Upper lobe of left lung (tissue), 6 donors: ENCODE measurements around the gene AXDND1. TPM values are rescaled to one million over a fixed set of nuclear protein-coding genes. Genes with fewer than 3 reads are reported as not detected.

Experiments used
- ATAC-seq, 2 donors: fragments of 200-7000 bp; cut with Tn5 transposase; one replicate each; pipeline ENCODE4 v1.9.1; 2022; ENCODE audit warnings: mild to moderate bottlenecking in 2 of 2, moderate library complexity in 2 of 2; ENCODE audit not compliant: low FRiP score in 2 of 2
- DNase-seq, 2 donors: peaks; one replicate each; pipeline ENCODE4 v3.0.0-alpha.2; 2019 to 2020
- H3K27ac ChIP-seq, 4 donors: fragments of 200-600 bp; sonication (generic); one replicate each; pipeline ENCODE4 v1.5.1; 2016 to 2019
- H3K27me3 ChIP-seq, 4 donors: fragments of 200-600 bp; sonication (generic); one replicate each; pipeline ENCODE4 v1.5.1; 2017 to 2019
- H3K36me3 ChIP-seq, 4 donors: fragments of 200-600 bp; sonication (generic); one replicate each; pipeline ENCODE4 v1.5.1; 2016 to 2019
- H3K4me1 ChIP-seq, 4 donors: fragments of 200-600 bp; sonication (generic); one replicate each; pipeline ENCODE4 v1.5.1; 2018 to 2019
- H3K4me3 ChIP-seq, 4 donors: fragments of 200-600 bp; sonication (generic); one replicate each; pipeline ENCODE4 v1.5.1; 2017 to 2019; ENCODE audit warnings: mild to moderate bottlenecking in 2 of 4, moderate library complexity in 1 of 4
- H3K9me3 ChIP-seq, 4 donors: fragments of 200-600 bp; sonication (generic); one replicate each; pipeline ENCODE4 v1.5.1; 2018 to 2019
- CTCF ChIP-seq, 6 experiments: fragments of 450-650 bp in 4 of 6; fragments of 200-600 bp in 2 of 6; sonication (generic) in 2 of 6; IDR thresholded peaks; one replicate each; pipeline ENCODE4 v1.5.1; 2016 to 2019; ENCODE audit warnings: antibody characterized with exemption in 6 of 6
- EP300 ChIP-seq, 4 donors: sonication (generic); formaldehyde crosslinking; IDR thresholded peaks; one replicate each; pipeline ENCODE4 v1.5.1; 2017; ENCODE audit warnings: antibody characterized with exemption in 4 of 4, control low read depth in 2 of 4
- POLR2A ChIP-seq, 4 donors: fragments of 450-650 bp; IDR thresholded peaks; one replicate each; pipeline ENCODE4 v1.5.1; 2016 to 2017; ENCODE audit warnings: antibody characterized with exemption in 4 of 4, mild to moderate bottlenecking in 2 of 4
- POLR2AphosphoS5 ChIP-seq, 2 donors: sonication (generic); formaldehyde crosslinking; IDR thresholded peaks; one replicate each; pipeline ENCODE4 v1.5.1; 2017; ENCODE audit warnings: antibody characterized with exemption in 2 of 2
- WGBS, 2 donors: methylation state at CpG; one replicate each; pipeline ENCODE4 v1.1.5; 2017 to 2018; 5-methylcytosine and 5-hydroxymethylcytosine counted together
- total RNA-seq, 6 donors: library from RNA; depleted of rRNA in 4 of 6; stranded (reverse); fragments of >200 nt in 4 of 6; gene quantifications; one replicate each; pipeline versions ENCODE4 v1.1.0 to v1.2.1, GENCODE V29; 2016 to 2021
- donor health status: DM: no; HTN: no; CAD: no; lungs with moderate emphysema.
- donor health status: DM: no; HTN: yes; CAD: no; lungs with severe emphysema.

The AXDND1 gene
- total RNA-seq, 6 donors from 2014 or later = 0.44 to 2.9 (median 0.61) TPM; not detected in 3

DNA sequence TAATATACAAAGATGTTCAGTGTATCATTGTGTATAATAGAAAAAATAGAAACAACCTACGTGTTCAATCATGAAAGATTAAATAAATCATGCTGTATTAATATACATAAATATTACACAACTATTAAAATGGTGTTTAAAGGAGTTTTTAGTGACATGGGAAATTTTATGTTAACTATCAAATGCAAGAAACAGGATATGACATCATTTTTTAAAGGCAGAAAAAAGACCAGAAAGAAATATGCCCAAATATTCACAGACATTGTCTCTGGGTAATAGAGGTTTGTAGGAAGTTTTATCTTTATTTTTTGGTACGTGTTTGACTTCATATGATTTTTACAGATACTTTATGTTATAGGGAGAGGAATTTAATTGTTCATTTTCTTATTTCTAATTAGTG is 176.0 kb downstream of the AXDND1 start:
- DNase-seq (no peak), ATAC-seq (no peak)
- Histone ChIP-seq H3K4me1 (no peaks in the 10 kb centered on the region), H3K9me3 (no peaks in the 10 kb centered on the region), H3K4me3 (no peak overlapping the region), H3K27ac (no peak overlapping the region), H3K36me3 (no peaks in the 10 kb centered on the region), H3K27me3 (no peaks in the 10 kb centered on the region)
- WGBS, 2 donors = 75 to 81% methylated on average over 2 of the region's 2 CpGs
- TF ChIP-seq EP300 (IDR thresholded peaks at IDR 0.05) = no peak
- no peak for TF ChIP-seq POLR2AphosphoS5 (IDR thresholded peaks at IDR 0.05)
- no peak for TF ChIP-seq POLR2A (IDR thresholded peaks at IDR 0.05)
- TF ChIP-seq CTCF (IDR thresholded peaks at IDR 0.05) = no peak

DNA sequence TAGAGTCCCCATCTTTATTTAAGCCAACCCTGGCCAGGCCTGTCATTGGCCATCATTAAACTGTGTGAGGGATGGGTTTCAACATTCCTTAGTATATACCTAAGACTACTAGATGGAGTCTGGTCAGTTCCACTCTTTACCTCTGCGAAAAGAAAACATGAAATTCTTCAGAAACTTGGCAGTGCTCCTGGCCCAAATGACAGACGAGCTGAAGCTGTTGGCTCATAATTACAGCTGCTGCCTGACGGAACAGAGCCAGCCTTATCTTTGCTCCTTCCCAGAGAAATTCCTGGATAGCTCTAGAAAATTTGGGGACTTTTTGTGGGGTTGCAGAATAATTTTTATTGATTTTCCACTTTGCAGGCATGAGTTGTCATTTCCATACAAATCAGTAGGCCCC is 179.6 kb downstream of the AXDND1 start:
- H3K9me3 ChIP-seq = no peaks in the 10 kb centered on the region
- no peaks in the 10 kb centered on the region for H3K27me3 ChIP-seq
- TF ChIP-seq POLR2A (IDR thresholded peaks at IDR 0.05) (no peak), EP300 (IDR thresholded peaks at IDR 0.05) (no peak), CTCF (IDR thresholded peaks at IDR 0.05) (no peak), POLR2AphosphoS5 (IDR thresholded peaks at IDR 0.05) (no peak)
- 45 to 47% methylated on average over 3 of the region's 3 CpGs for WGBS, 2 donors
- H3K36me3 ChIP-seq = no peaks in the 10 kb centered on the region
- ATAC-seq = no peak
- H3K27ac ChIP-seq = no peak overlapping the region
- H3K4me1 ChIP-seq = no peaks in the 10 kb centered on the region
- no peak for DNase-seq
- H3K4me3 ChIP-seq = no peak overlapping the region

- no peaks in the 10 kb centered on the region for H3K36me3 ChIP-seq
- H3K4me3 ChIP-seq = no peak overlapping the region
- no peak overlapping the region for H3K27ac ChIP-seq
- ATAC-seq = no peak
- TF ChIP-seq POLR2AphosphoS5 (IDR thresholded peaks at IDR 0.05) (no peak), CTCF (IDR thresholded peaks at IDR 0.05) (no peak), EP300 (IDR thresholded peaks at IDR 0.05) (no peak), POLR2A (IDR thresholded peaks at IDR 0.05) (no peak)
- 58 to 76% methylated on average over 2 of the region's 2 CpGs for WGBS, 2 donors
- DNase-seq = no peak
- no peaks in the 10 kb centered on the region for H3K4me1 ChIP-seq
- no peaks in the 10 kb centered on the region for H3K27me3 ChIP-seq
- H3K9me3 ChIP-seq = no peaks in the 10 kb centered on the region
These were observed 181.3 kb downstream of the AXDND1 start for GRCh38 chr1:179547021-179547535.

DNA sequence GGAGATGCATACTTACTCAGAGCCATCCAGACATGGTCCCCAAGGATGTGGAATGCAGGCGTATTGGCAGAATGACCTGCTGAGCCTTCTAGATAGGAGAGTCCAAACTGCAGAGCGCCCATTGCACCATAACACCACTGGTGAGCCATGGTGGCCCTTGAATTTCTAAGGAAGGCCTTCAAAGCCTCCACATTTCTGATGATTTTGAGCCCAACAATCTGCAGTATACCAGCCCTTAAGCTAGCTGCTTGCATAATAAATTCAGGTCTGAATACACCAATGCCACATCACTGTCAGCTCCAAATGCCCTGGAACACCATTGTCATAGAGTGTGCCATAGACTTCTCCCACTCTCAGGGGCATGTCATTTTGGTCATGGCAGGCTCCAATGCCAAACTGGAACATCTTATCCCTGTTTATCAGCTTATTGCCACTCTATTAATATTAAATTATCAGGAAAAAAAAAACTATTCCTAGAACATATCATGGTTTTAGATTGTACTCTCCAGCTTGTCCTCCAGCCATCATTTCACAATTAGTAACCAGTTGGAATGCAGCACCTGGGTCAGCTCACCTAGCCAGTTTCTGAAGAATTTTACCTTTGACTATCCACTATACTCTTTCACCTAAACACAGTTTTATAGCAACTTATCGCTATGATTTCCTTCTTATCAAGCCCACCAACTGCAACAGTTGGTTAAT is 183.0 kb downstream of the AXDND1 start:
- DNase-seq (no peak), ATAC-seq (no peak)
- WGBS, 2 donors = 61 to 82% methylated on average over 3 of the region's 3 CpGs
- no peaks in the 10 kb centered on the region for H3K36me3 ChIP-seq
- no peaks in the 10 kb centered on the region for H3K27me3 ChIP-seq
- no peak overlapping the region for H3K27ac ChIP-seq
- no peaks in the 10 kb centered on the region for H3K9me3 ChIP-seq
- no peak overlapping the region for H3K4me3 ChIP-seq
- TF ChIP-seq POLR2A (IDR thresholded peaks at IDR 0.05) (no peak), POLR2AphosphoS5 (IDR thresholded peaks at IDR 0.05) (no peak), CTCF (IDR thresholded peaks at IDR 0.05) (no peak), EP300 (IDR thresholded peaks at IDR 0.05) (no peak)
- no peaks in the 10 kb centered on the region for H3K4me1 ChIP-seq

GRCh38 chr1:179549368-179549700 is 183.6 kb downstream of the AXDND1 start:
- Histone ChIP-seq H3K4me1 (no peaks in the 10 kb centered on the region), H3K36me3 (no peaks in the 10 kb centered on the region), H3K27ac (no peak overlapping the region), H3K27me3 (no peaks in the 10 kb centered on the region), H3K4me3 (no peak overlapping the region), H3K9me3 (no peaks in the 10 kb centered on the region)
- ATAC-seq = no peak
- no peak for DNase-seq
- TF ChIP-seq EP300 (IDR thresholded peaks at IDR 0.05) (no peak), POLR2A (IDR thresholded peaks at IDR 0.05) (no peak), POLR2AphosphoS5 (IDR thresholded peaks at IDR 0.05) (no peak), CTCF (IDR thresholded peaks at IDR 0.05) (no peak)
- WGBS, 2 donors = 70 to 84% methylated on average over 2 of the region's 2 CpGs
